Activated naive CD8-positive, alpha-beta T cell (primary cell): ENCODE data around the gene JCAD.
"Not testable (repeated sequence)": the region's sequence is repeated elsewhere in the genome, so short reads cannot be mapped to it uniquely, and the experiment has no call there.

ENCODE experiments used
- H3K27ac Mint-ChIP-seq: one replicate; pipeline ENCODE4 v1.8.0; 2021; ENCODE audit warnings: mixed read lengths
- H3K27me3 Mint-ChIP-seq: one replicate; pipeline ENCODE4 v1.8.0; 2021; ENCODE audit warnings: mixed read lengths
- H3K36me3 Mint-ChIP-seq: one replicate; pipeline ENCODE4 v1.8.0; 2021; ENCODE audit warnings: mixed read lengths
- H3K4me1 Mint-ChIP-seq: one replicate; pipeline ENCODE4 v1.8.0; 2021; ENCODE audit warnings: low read depth, mixed read lengths
- H3K4me3 Mint-ChIP-seq: one replicate; pipeline ENCODE4 v1.8.0; 2021; ENCODE audit warnings: mild to moderate bottlenecking, mixed read lengths
- H3K9me3 Mint-ChIP-seq: one replicate; pipeline ENCODE4 v1.8.0; 2021; ENCODE audit warnings: low read depth, mixed read lengths

JCAD gene

DNA sequence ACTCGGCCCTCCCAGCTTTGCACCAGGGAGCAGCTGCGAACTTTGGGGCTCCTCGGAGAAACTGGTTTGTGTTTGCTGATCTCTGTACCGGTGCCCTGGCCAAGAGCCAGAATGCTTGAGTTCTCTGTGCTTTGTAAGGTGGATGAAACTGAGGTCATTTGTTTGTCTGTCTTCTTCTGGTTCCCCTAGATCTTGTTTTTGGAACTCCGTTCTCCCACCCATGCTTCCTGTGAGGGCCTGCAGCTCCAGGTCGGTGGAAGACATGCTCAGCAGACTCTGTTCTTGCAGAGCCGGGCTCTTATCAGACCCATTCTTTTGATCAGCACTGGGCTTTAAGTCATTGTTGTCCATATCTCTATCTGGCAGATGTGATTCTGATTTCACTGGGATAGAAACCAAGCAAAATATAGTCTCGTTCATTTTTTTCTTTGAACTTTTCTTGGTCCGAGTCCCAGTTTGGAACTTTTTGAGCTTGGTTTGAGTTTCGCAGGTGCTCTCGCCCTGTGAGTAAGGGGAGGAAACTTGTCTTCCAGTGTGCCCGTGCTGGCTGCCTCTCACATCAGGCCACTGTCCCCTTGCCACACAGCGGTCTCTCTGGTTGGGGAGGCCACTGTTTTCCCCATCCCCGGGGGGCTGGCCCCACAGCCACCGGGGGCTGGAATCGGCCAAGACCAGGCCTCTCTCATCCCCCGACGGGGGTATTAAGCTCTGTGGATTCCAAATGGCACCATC lies 31.2 kb downstream of the JCAD start:
- H3K4me1 Mint-ChIP-seq, result peaks cover 37% of the 10 kb centered on the region

DNA sequence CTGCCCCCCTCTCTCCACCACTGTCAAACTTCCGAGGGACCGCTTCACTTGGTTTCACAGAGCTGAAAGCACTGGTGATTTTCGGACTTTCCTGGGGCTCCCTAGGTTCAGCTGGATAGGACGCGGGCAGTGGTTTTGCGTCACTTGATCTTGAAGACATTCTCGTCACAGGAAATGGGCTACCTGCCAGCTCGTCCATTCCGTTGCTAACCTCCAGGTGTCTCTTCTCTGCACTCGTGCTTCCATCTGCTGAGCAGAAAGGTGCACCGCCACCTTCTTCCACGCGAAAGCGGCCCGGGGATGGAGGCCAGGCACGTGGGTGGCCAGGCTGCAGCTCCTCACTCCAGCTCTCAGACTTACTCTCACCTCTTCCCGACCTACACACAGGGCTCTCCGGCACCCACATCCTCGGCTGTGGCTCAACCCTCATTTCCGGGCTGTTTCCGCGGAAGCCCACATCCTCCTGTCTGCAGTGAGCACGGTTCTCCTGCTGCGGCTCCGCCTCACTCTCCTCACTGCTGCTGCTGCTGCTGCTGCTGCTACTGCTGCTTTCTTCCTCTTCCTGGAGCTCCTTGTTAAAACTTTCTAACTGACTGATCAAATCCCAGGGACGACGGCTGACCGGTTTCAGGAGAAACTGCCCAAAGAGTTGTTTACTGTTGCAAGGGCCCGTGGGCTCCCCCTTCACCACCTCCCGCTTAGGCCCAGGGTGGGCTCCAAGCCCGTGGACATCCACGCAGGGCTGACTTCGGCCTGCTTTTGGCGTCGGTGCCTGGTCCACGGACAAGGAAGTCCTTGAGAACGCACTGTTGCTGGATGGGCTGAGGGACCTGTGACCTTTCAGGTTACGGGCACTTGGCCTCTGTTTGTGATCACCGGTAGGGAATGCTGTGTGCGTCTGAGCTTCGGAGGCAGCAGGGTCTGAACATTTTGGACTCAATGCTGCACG lies 32.1 kb downstream of the JCAD start:
- peaks cover 33% of the 10 kb centered on the region for H3K27me3 Mint-ChIP-seq
- no peaks in the 10 kb centered on the region for H3K9me3 Mint-ChIP-seq
- peaks cover 37% of the 10 kb centered on the region for H3K4me1 Mint-ChIP-seq
- H3K4me3 Mint-ChIP-seq, result peak overlapping the region; percentile 77
- no peaks in the 10 kb centered on the region for H3K36me3 Mint-ChIP-seq
- peak overlapping the region; percentile 36 for H3K27ac Mint-ChIP-seq

More for the DNA sequence above, 31.2 kb downstream of the JCAD start:
- Mint-ChIP-seq H3K4me3 (peak overlapping the region; percentile 77), H3K9me3 (no peaks in the 10 kb centered on the region), H3K27me3 (peaks cover 35% of the 10 kb centered on the region), H3K36me3 (no peaks in the 10 kb centered on the region), H3K27ac (no peak overlapping the region)

DNA sequence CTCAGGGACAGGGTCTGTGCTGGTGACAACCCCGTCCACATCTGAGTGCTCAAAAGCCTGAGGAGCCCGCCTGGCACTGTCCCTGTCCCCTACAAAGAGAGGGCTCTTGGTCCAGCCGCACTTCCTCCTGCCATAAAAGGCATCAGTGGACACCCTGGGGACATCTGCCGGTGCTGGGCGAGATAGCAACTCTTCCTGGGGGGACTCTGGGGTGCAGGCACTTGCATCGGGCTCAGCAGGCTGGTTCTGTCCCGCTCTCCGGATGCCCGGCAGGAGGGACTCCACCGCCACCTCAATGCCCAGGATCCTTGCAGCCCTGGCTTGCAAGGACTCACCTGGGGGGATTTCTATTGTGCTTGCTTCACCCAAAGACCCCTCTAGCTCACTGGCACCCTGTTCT lies 32.8 kb downstream of the JCAD start:
- Mint-ChIP-seq H3K4me1 (peaks cover 37% of the 10 kb centered on the region), H3K27me3 (peaks cover 38% of the 10 kb centered on the region), H3K4me3 (peak overlapping the region; percentile 77), H3K27ac (no peak overlapping the region), H3K36me3 (no peaks in the 10 kb centered on the region), H3K9me3 (no peaks in the 10 kb centered on the region)

DNA sequence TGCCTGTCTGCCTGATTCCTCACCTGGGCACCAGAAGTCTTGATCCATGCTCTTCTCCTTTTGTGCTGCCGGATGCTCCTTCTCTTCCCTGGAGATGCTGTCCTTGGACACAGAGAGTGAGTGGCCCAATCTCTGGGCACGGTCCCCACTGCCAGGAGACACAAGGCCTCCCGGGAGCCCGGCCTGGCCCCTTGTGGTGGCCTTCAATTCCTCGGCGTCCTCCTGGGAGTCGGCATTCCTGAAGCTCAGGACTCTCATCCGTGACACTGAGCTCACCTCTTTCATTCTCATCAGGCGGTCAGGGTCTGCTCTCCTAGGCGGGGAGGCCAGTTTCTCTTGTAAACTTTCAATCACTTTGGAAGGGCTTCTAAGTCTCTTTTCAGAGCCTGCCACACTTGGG lies 33.3 kb downstream of the JCAD start:
- Mint-ChIP-seq H3K9me3 (no peaks in the 10 kb centered on the region), H3K4me1 (peaks cover 37% of the 10 kb centered on the region), H3K36me3 (no peaks in the 10 kb centered on the region), H3K4me3 (no peak overlapping the region), H3K27ac (no peak overlapping the region), H3K27me3 (peaks cover 41% of the 10 kb centered on the region)

DNA sequence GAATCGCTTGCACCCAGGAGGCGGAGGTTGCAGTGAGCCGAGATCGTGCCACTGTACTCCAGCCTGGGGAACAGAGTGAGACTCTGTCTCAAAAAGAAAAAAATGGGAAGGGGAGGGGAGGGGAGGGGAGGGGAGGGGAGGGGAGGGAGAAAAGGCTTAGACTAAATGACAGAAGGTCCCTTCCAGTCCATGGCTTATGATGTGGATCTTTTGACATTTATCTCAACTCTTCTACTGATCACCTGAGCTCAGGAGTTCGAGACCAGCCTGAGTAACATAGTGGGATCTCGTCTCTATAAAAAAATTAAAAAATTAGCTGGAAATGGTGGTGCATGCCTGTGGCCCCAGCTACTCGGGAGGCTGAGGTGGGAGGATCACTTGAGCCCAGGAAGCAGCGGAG lies 34.0 kb downstream of the JCAD start:
- not testable (repeated sequence) for H3K4me3 Mint-ChIP-seq, H3K36me3 Mint-ChIP-seq, H3K27ac Mint-ChIP-seq, H3K9me3 Mint-ChIP-seq
- Mint-ChIP-seq H3K27me3 (peaks cover 47% of the 10 kb centered on the region), H3K4me1 (peaks cover 37% of the 10 kb centered on the region)

GRCh38 chr10:30022590-30022989 lies 36.8 kb downstream of the JCAD start:
- Mint-ChIP-seq H3K4me3 (no peak overlapping the region), H3K27ac (no peak overlapping the region), H3K36me3 (no peaks in the 10 kb centered on the region), H3K27me3 (peaks cover 51% of the 10 kb centered on the region), H3K9me3 (no peaks in the 10 kb centered on the region), H3K4me1 (peaks cover 17% of the 10 kb centered on the region)

- no peaks in the 10 kb centered on the region for H3K36me3 Mint-ChIP-seq
- H3K9me3 Mint-ChIP-seq, result no peaks in the 10 kb centered on the region
- peaks cover 4% of the 10 kb centered on the region for H3K4me1 Mint-ChIP-seq
- H3K27ac Mint-ChIP-seq, result no peak overlapping the region
- no peak overlapping the region for H3K4me3 Mint-ChIP-seq
- peaks cover 65% of the 10 kb centered on the region for H3K27me3 Mint-ChIP-seq
Observed at GRCh38 chr10:30019468-30019867, 39.9 kb downstream of the JCAD start.

DNA sequence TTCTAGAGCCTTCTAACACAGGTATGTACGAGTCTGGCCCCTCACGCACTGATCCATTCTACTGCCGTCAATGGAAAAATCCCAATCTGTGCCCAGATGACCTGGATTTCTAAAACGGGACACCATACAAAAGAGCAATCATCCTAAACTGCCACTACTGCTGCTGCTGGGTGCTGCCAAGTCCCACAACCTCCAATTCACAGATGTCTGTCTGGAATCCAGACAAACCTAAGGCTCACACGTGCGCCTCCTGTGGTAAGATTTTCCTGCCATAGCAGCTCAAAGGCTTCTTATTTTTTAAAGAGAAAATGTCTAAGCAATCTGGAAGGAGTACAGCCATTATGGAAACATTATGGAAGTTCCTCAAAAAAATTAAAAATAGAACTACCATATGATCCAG lies 40.9 kb downstream of the JCAD start:
- H3K27me3 Mint-ChIP-seq, result peaks cover 65% of the 10 kb centered on the region
- no peak overlapping the region for H3K4me3 Mint-ChIP-seq

GRCh38 chr10:30017966-30018365 lies 41.4 kb downstream of the JCAD start:
- H3K36me3 Mint-ChIP-seq, result no peaks in the 10 kb centered on the region
- H3K27me3 Mint-ChIP-seq, result peaks cover 62% of the 10 kb centered on the region
- H3K27ac Mint-ChIP-seq, result no peak overlapping the region
- H3K4me1 Mint-ChIP-seq, result peaks cover 4% of the 10 kb centered on the region
- no peak overlapping the region for H3K4me3 Mint-ChIP-seq
- H3K9me3 Mint-ChIP-seq, result no peaks in the 10 kb centered on the region

More for the DNA sequence above, 40.9 kb downstream of the JCAD start:
- Mint-ChIP-seq H3K27ac (no peak overlapping the region), H3K36me3 (no peaks in the 10 kb centered on the region), H3K4me1 (peaks cover 4% of the 10 kb centered on the region), H3K9me3 (no peaks in the 10 kb centered on the region)

GRCh38 chr10:30017556-30017955 lies 41.8 kb downstream of the JCAD start:
- Mint-ChIP-seq H3K4me3 (no peak overlapping the region), H3K4me1 (peaks cover 4% of the 10 kb centered on the region), H3K27ac (no peak overlapping the region)

GRCh38 chr10:30014511-30014910 lies 44.9 kb downstream of the JCAD start:
- Mint-ChIP-seq H3K27me3 (peaks cover 49% of the 10 kb centered on the region), H3K9me3 (no peaks in the 10 kb centered on the region), H3K4me3 (no peak overlapping the region), H3K27ac (no peak overlapping the region), H3K4me1 (peaks cover 4% of the 10 kb centered on the region), H3K36me3 (no peaks in the 10 kb centered on the region)

More at GRCh38 chr10:30017556-30017955, 41.8 kb downstream of the JCAD start:
- peaks cover 64% of the 10 kb centered on the region for H3K27me3 Mint-ChIP-seq
- no peaks in the 10 kb centered on the region for H3K9me3 Mint-ChIP-seq
- H3K36me3 Mint-ChIP-seq, result no peaks in the 10 kb centered on the region

- H3K36me3 Mint-ChIP-seq, result no peaks in the 10 kb centered on the region
- peaks cover 47% of the 10 kb centered on the region for H3K27me3 Mint-ChIP-seq
- H3K4me3 Mint-ChIP-seq, result no peak overlapping the region
- H3K9me3 Mint-ChIP-seq, result no peaks in the 10 kb centered on the region
- no peak overlapping the region for H3K27ac Mint-ChIP-seq
- H3K4me1 Mint-ChIP-seq, result peaks cover 4% of the 10 kb centered on the region
Observed at GRCh38 chr10:30013757-30014156, 45.6 kb downstream of the JCAD start.

GRCh38 chr10:30011956-30012647 lies 47.3 kb downstream of the JCAD start:
- Mint-ChIP-seq H3K27ac (no peak overlapping the region), H3K4me1 (peaks cover 2% of the 10 kb centered on the region), H3K27me3 (peaks cover 39% of the 10 kb centered on the region), H3K4me3 (no peak overlapping the region), H3K36me3 (no peaks in the 10 kb centered on the region), H3K9me3 (no peaks in the 10 kb centered on the region)

GRCh38 chr10:30011396-30011795 lies 48.0 kb downstream of the JCAD start:
- peaks cover 37% of the 10 kb centered on the region for H3K27me3 Mint-ChIP-seq
- no peaks in the 10 kb centered on the region for H3K9me3 Mint-ChIP-seq

DNA sequence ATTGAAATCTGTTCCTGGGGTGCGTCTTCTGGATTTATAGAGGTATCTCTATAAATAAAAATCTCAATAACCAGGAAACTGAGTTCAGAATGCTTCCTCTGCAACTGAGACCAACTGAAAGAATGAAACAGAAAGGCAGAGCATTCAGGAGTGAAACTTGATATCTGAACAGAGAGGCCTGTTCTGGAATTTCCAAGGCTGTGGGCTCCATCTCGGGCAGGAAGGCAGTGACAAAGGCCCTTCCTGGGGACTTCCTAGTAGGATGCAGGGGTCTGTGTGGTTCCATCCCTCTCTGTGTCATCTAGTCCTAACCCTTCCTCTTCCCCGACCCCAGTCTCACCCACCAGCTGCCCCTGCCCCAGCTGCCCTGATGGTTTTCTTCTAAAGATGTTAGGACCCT lies 52.0 kb downstream of the JCAD start:
- H3K4me1 Mint-ChIP-seq, result peaks cover 6% of the 10 kb centered on the region
- no peak overlapping the region for H3K27ac Mint-ChIP-seq
- H3K4me3 Mint-ChIP-seq, result no peak overlapping the region
- H3K27me3 Mint-ChIP-seq, result peaks cover 36% of the 10 kb centered on the region
- no peaks in the 10 kb centered on the region for H3K36me3 Mint-ChIP-seq
- H3K9me3 Mint-ChIP-seq, result no peaks in the 10 kb centered on the region

More at GRCh38 chr10:30011396-30011795, 48.0 kb downstream of the JCAD start:
- peaks cover 2% of the 10 kb centered on the region for H3K4me1 Mint-ChIP-seq
- H3K27ac Mint-ChIP-seq, result no peak overlapping the region
- H3K36me3 Mint-ChIP-seq, result no peaks in the 10 kb centered on the region
- no peak overlapping the region for H3K4me3 Mint-ChIP-seq
